Choroid plexus epithelial cell (primary cell): ENCODE results near the gene USH2A.

Experiments
- DNase-seq: peaks from one replicate; pipeline ENCODE4 v3.0.0-alpha.2; 2010; ENCODE audit warnings: low read depth
- H3K4me3 ChIP-seq: 2 replicates; pipeline ENCODE4 v1.5.1; 2011; ENCODE audit warnings: low read depth, mild to moderate bottlenecking, control low read depth, low read length, moderate library complexity
- CTCF ChIP-seq: conservative IDR thresholded peaks from 2 replicates; pipeline ENCODE4 v1.5.1; 2011; ENCODE audit warnings: low read depth, mild to moderate bottlenecking, control low read depth, inconsistent platforms, low read length, moderate library complexity

The USH2A gene

GRCh38 chr1:216194721-216195120 is 228.5 kb downstream of the USH2A start:
- TF ChIP-seq CTCF, result no peak
- no peak for DNase-seq
- H3K4me3 ChIP-seq, result no peak overlapping the region

GRCh38 chr1:216193839-216194443 is 229.3 kb downstream of the USH2A start:
- no peak for TF ChIP-seq CTCF
- no peak overlapping the region for H3K4me3 ChIP-seq

GRCh38 chr1:216190438-216190837 is 232.8 kb downstream of the USH2A start:
- DNase-seq, result no peak
- TF ChIP-seq CTCF, result no peak
- no peak overlapping the region for H3K4me3 ChIP-seq

More at GRCh38 chr1:216193839-216194443, 229.3 kb downstream of the USH2A start:
- DNase-seq, result no peak

GRCh38 chr1:216186816-216187215 is 236.4 kb downstream of the USH2A start:
- peak; percentile 44 for DNase-seq
- TF ChIP-seq CTCF, result no peak
- no peak overlapping the region for H3K4me3 ChIP-seq

GRCh38 chr1:216186141-216186540 is 237.1 kb downstream of the USH2A start:
- DNase-seq, result no peak
- no peak overlapping the region for H3K4me3 ChIP-seq
- no peak for TF ChIP-seq CTCF

- TF ChIP-seq CTCF, result no peak
- H3K4me3 ChIP-seq, result no peak overlapping the region
- no peak for DNase-seq
These were observed 239.0 kb downstream of the USH2A start for GRCh38 chr1:216184126-216184680.

GRCh38 chr1:216183454-216183853 is 239.8 kb downstream of the USH2A start:
- TF ChIP-seq CTCF, result no peak
- no peak for DNase-seq
- H3K4me3 ChIP-seq, result no peak overlapping the region
